GM19240 (cell line): Measurements from ENCODE around the gene FAM3C.

ENCODE experiments used
- DNase-seq: peaks from one replicate; pipeline ENCODE4 v3.0.0; 2011; ENCODE audit warnings: low spot score; ENCODE audit not compliant: insufficient read length

Gene FAM3C

GRCh38 chr7:121410829-121411596, 14.9 kb upstream of the FAM3C start:
- no peak for DNase-seq

GRCh38 chr7:121406944-121407343, 10.8 kb upstream of the FAM3C start:
- DNase-seq = no peak

GRCh38 chr7:121406461-121406860, 10.4 kb upstream of the FAM3C start:
- no peak for DNase-seq

- DNase-seq = no peak
Observed at GRCh38 chr7:121404348-121404747, 8.2 kb upstream of the FAM3C start.

- no peak for DNase-seq
Observed at GRCh38 chr7:121402701-121403100, 6.6 kb upstream of the FAM3C start.

GRCh38 chr7:121401896-121402295, 5.8 kb upstream of the FAM3C start:
- DNase-seq = no peak

GRCh38 chr7:121398246-121398645, 2.1 kb upstream of the FAM3C start:
- DNase-seq = no peak

- no peak for DNase-seq
Observed at GRCh38 chr7:121397822-121398221, 1.7 kb upstream of the FAM3C start.

- DNase-seq = no peak
Observed at GRCh38 chr7:121397361-121397760, 1.3 kb upstream of the FAM3C start.

- no peak for DNase-seq
Observed at GRCh38 chr7:121395494-121395960, 581 bp downstream of the FAM3C start.

- DNase-seq = no peak
Observed at GRCh38 chr7:121394709-121395140, 1.4 kb downstream of the FAM3C start.

GRCh38 chr7:121393005-121393366, 3.1 kb downstream of the FAM3C start:
- no peak for DNase-seq

- DNase-seq = no peak
Observed at GRCh38 chr7:121392277-121393004, 3.7 kb downstream of the FAM3C start.

GRCh38 chr7:121391686-121392085, 4.4 kb downstream of the FAM3C start:
- no peak for DNase-seq

- no peak for DNase-seq
Observed at GRCh38 chr7:121390617-121391016, 5.5 kb downstream of the FAM3C start.

- no peak for DNase-seq
Observed at GRCh38 chr7:121390109-121390508, 6.0 kb downstream of the FAM3C start.

GRCh38 chr7:121388950-121389349, 7.2 kb downstream of the FAM3C start:
- DNase-seq = no peak

GRCh38 chr7:121385800-121386179, 10.3 kb downstream of the FAM3C start:
- DNase-seq = no peak

- no peak for DNase-seq
Observed at GRCh38 chr7:121385056-121385799, 10.9 kb downstream of the FAM3C start.

- DNase-seq = no peak
Observed at GRCh38 chr7:121384265-121384664, 11.8 kb downstream of the FAM3C start.

GRCh38 chr7:121383235-121383910, 12.7 kb downstream of the FAM3C start:
- no peak for DNase-seq

- no peak for DNase-seq
Observed at GRCh38 chr7:121382473-121382872, 13.6 kb downstream of the FAM3C start.
